HEK293 (cell line): ENCODE data around the gene TAGLN.

ENCODE experiments used
- CTCF ChIA-PET: fragments of 350-600 bp; formaldehyde crosslinking; extraction: SDS; loops from one replicate; lab custom pipeline; 2021; ENCODE audit warnings: antibody characterized with exemption; lab: Yijun Ruan, JAX
- POLR2A ChIA-PET: fragments of 300-600 bp; formaldehyde crosslinking; extraction: SDS; loops from one replicate; lab custom pipeline; 2020; ENCODE audit warnings: antibody characterized with exemption, inconsistent platforms; lab: Yijun Ruan, JAX
- H3K27ac ChIP-seq: fragments of 200-500 bp; sonication (Bioruptor generic); 2 replicates; pipeline ENCODE4 v1.5.1; 2014; ENCODE audit warnings: low read depth, low read length, control low read depth, inconsistent platforms; ENCODE audit errors: extremely low read depth
- H3K36me3 ChIP-seq, 2 experiments: fragments of 200-500 bp in 1 of 2; sonication (Bioruptor generic) in 1 of 2; 1 replicate in 1 of 2; 2 replicates in 1 of 2; pipeline ENCODE4 v1.5.1; 2014 to 2017; ENCODE audit warnings: inconsistent platforms in 2 of 2, low read length in 2 of 2; ENCODE audit not compliant: control insufficient read depth in 2 of 2, insufficient read depth in 1 of 2
- H3K4me1 ChIP-seq: fragments of 200-500 bp; sonication (Bioruptor generic); 2 replicates; pipeline ENCODE4 v1.5.1; 2014; ENCODE audit warnings: mild to moderate bottlenecking, low read length, inconsistent platforms; ENCODE audit not compliant: control insufficient read depth, insufficient read depth
- H3K4me3 ChIP-seq: 2 replicates; pipeline ENCODE4 v1.5.1; 2011; ENCODE audit warnings: low read depth, mild to moderate bottlenecking, control low read depth, low read length, moderate library complexity
- H3K9me3 ChIP-seq: fragments of 200-500 bp; sonication (Bioruptor generic); 2 replicates; pipeline ENCODE4 v1.5.1; 2014; ENCODE audit warnings: low read depth, low read length, inconsistent platforms; ENCODE audit not compliant: control insufficient read depth, insufficient read depth
- GLIS1 ChIP-seq: fragments of 450-650 bp; formaldehyde crosslinking; IDR thresholded peaks from 2 replicates; pipeline ENCODE4 v1.5.1; 2016; ENCODE audit warnings: missing biosample characterization, missing genetic modification characterization
- MYNN ChIP-seq: fragments of 450-650 bp; formaldehyde crosslinking; IDR thresholded peaks from 2 replicates; pipeline ENCODE4 v1.5.1; 2016; ENCODE audit warnings: missing biosample characterization, missing genetic modification characterization, borderline replicate concordance
- OVOL3 ChIP-seq: fragments of 450-650 bp; formaldehyde crosslinking; IDR thresholded peaks from 2 replicates; pipeline ENCODE4 v1.5.1; 2016; ENCODE audit warnings: missing biosample characterization, missing genetic modification characterization
- SALL2 ChIP-seq: fragments of 450-650 bp; formaldehyde crosslinking; IDR thresholded peaks from 2 replicates; pipeline ENCODE4 v1.5.0; 2017; ENCODE audit warnings: missing biosample characterization, mild to moderate bottlenecking, missing genetic modification characterization, borderline replicate concordance
- SETDB1 ChIP-seq: IDR thresholded peaks from one replicate; pipeline ENCODE4 v1.6.1; 2017; ENCODE audit warnings: mild to moderate bottlenecking, low read length, moderate library complexity, mixed read lengths; ENCODE audit not compliant: insufficient read length
- ZBTB26 ChIP-seq: fragments of 450-650 bp; formaldehyde crosslinking; optimal IDR thresholded peaks from 2 replicates; pipeline ENCODE3; 2016; ENCODE audit warnings: missing biosample characterization, mild to moderate bottlenecking, missing genetic modification characterization
- ZBTB49 ChIP-seq: fragments of 450-650 bp; formaldehyde crosslinking; IDR thresholded peaks from 2 replicates; pipeline ENCODE4 v1.5.1; 2016; ENCODE audit warnings: missing biosample characterization, missing genetic modification characterization, low read depth
- ZBTB6 ChIP-seq: fragments of 450-650 bp; formaldehyde crosslinking; IDR thresholded peaks from 2 replicates; pipeline ENCODE4 v1.5.1; 2017; ENCODE audit warnings: missing biosample characterization, missing genetic modification characterization
- ZNF133 ChIP-seq: fragments of 450-650 bp; formaldehyde crosslinking; IDR thresholded peaks from 2 replicates; pipeline ENCODE4 v1.5.1; 2016; ENCODE audit warnings: missing biosample characterization, missing genetic modification characterization
- ZNF138 ChIP-seq: fragments of 450-650 bp; formaldehyde crosslinking; IDR thresholded peaks from 2 replicates; pipeline ENCODE4 v1.5.1; 2016; ENCODE audit warnings: missing biosample characterization, missing genetic modification characterization, borderline replicate concordance
- ZNF2 ChIP-seq: fragments of 450-650 bp; formaldehyde crosslinking; IDR thresholded peaks from 2 replicates; pipeline ENCODE4 v1.5.1; 2016; ENCODE audit warnings: missing biosample characterization, missing genetic modification characterization
- ZNF223 ChIP-seq: fragments of 450-650 bp; formaldehyde crosslinking; IDR thresholded peaks from 2 replicates; pipeline ENCODE4 v1.5.1; 2016; ENCODE audit warnings: missing biosample characterization, missing genetic modification characterization
- ZNF26 ChIP-seq: fragments of 450-650 bp; formaldehyde crosslinking; IDR thresholded peaks from 2 replicates; pipeline ENCODE4 v1.5.1; 2016; ENCODE audit warnings: missing biosample characterization, missing genetic modification characterization
- ZNF280D ChIP-seq: fragments of 450-650 bp; formaldehyde crosslinking; IDR thresholded peaks from 2 replicates; pipeline ENCODE4 v1.5.1; 2016; ENCODE audit warnings: missing biosample characterization, missing genetic modification characterization
- ZNF426 ChIP-seq: fragments of 450-650 bp; formaldehyde crosslinking; IDR thresholded peaks from 2 replicates; pipeline ENCODE4 v1.5.1; 2017; ENCODE audit warnings: missing biosample characterization, missing genetic modification characterization, mild to moderate bottlenecking, inconsistent platforms, moderate library complexity
- ZNF585B ChIP-seq: fragments of 450-650 bp; formaldehyde crosslinking; IDR thresholded peaks from 2 replicates; pipeline ENCODE4 v1.5.1; 2016; ENCODE audit warnings: missing biosample characterization, missing genetic modification characterization
- ZNF621 ChIP-seq: fragments of 450-650 bp; formaldehyde crosslinking; IDR thresholded peaks from 2 replicates; pipeline ENCODE4 v1.5.1; 2017; ENCODE audit warnings: missing biosample characterization, missing genetic modification characterization
- ZNF626 ChIP-seq: fragments of 450-650 bp; sonication (Bioruptor Pico); formaldehyde crosslinking; IDR thresholded peaks from 2 replicates; pipeline ENCODE4 v1.5.1; 2018; ENCODE audit warnings: missing biosample characterization, missing genetic modification characterization, inconsistent platforms
- ZNF664 ChIP-seq: fragments of 450-650 bp; formaldehyde crosslinking; IDR thresholded peaks from 2 replicates; pipeline ENCODE4 v1.5.1; 2016; ENCODE audit warnings: missing biosample characterization, missing genetic modification characterization
- ZNF830 ChIP-seq: fragments of 450-650 bp; IDR thresholded peaks from 2 replicates; pipeline ENCODE4 v1.5.0; 2018; ENCODE audit warnings: missing biosample characterization, missing genetic modification characterization, low read depth, mild to moderate bottlenecking, moderate library complexity
- ZNF843 ChIP-seq: fragments of 450-650 bp; formaldehyde crosslinking; IDR thresholded peaks from 2 replicates; pipeline ENCODE4 v1.5.1; 2016; ENCODE audit warnings: missing biosample characterization, missing genetic modification characterization
- ZSCAN23 ChIP-seq: fragments of 450-650 bp; formaldehyde crosslinking; IDR thresholded peaks from 2 replicates; pipeline ENCODE4 v1.5.1; 2016; ENCODE audit warnings: missing biosample characterization, missing genetic modification characterization
- ZSCAN4 ChIP-seq: fragments of 450-650 bp; formaldehyde crosslinking; IDR thresholded peaks from 2 replicates; pipeline ENCODE4 v1.5.1; 2017; ENCODE audit warnings: missing biosample characterization, missing genetic modification characterization
- ZSCAN5A ChIP-seq: fragments of 450-650 bp; formaldehyde crosslinking; IDR thresholded peaks from 2 replicates; pipeline ENCODE4 v1.5.1; 2016; ENCODE audit warnings: missing biosample characterization, missing genetic modification characterization

Gene TAGLN

GRCh38 chr11:117249571-117249970, 50.4 kb downstream of the TAGLN start (continued):
- no peak for TF ChIP-seq ZBTB26 (tag by site-specific recombination)
- TF ChIP-seq ZNF133 (tag by site-specific recombination): no peak
- TF ChIP-seq ZNF2 (tag by site-specific recombination): no peak
- TF ChIP-seq ZSCAN23 (tag by site-specific recombination): no peak
- TF ChIP-seq ZBTB6 (tag by site-specific recombination): no peak
- TF ChIP-seq ZSCAN5A (tag by site-specific recombination): no peak

- Histone ChIP-seq H3K36me3 (peaks cover 12 to 63% of the 10 kb centered on the region in 2 experiments; a peak in 2 of 3 replicates), H3K4me1 (no peaks in the 10 kb centered on the region), H3K9me3 (no peaks in the 10 kb centered on the region), H3K27ac (no peak overlapping the region), H3K4me3 (no peak overlapping the region)
- POLR2A ChIA-PET: no interaction called here
- CTCF ChIA-PET: no interaction called here
- TF ChIP-seq ZNF843 (tag by site-specific recombination) (no peak), ZSCAN4 (no peak), SALL2 (tag by site-specific recombination) (no peak), ZNF585B (tag by site-specific recombination) (no peak), MYNN (tag by site-specific recombination) (no peak), ZBTB26 (tag by site-specific recombination) (no peak), SETDB1 (no peak), ZNF830 (tag by site-specific recombination) (no peak), ZNF26 (tag by site-specific recombination) (no peak), ZNF223 (tag by site-specific recombination) (no peak), OVOL3 (no peak), ZNF626 (tag by site-specific recombination) (no peak), ZNF280D (tag by site-specific recombination) (no peak), ZNF138 (tag by site-specific recombination) (no peak), ZNF426 (tag by site-specific recombination) (no peak), GLIS1 (tag by site-specific recombination) (no peak), ZNF664 (tag by site-specific recombination) (no peak), ZNF621 (tag by site-specific recombination) (no peak), ZBTB49 (tag by site-specific recombination) (no peak)
Measured at GRCh38 chr11:117251506-117251905, 52.3 kb downstream of the TAGLN start.
